ENCODE measurements around the gene DSCAM.
"Not testable (repeated sequence)": the region's sequence is repeated elsewhere in the genome, so short reads cannot be mapped to it uniquely, and the experiment has no call there.

Gene DSCAM

GRCh38 chr21:40371329-40371728 lies 475.6 kb downstream of the DSCAM start:
- no peak for DNase-seq

DNA sequence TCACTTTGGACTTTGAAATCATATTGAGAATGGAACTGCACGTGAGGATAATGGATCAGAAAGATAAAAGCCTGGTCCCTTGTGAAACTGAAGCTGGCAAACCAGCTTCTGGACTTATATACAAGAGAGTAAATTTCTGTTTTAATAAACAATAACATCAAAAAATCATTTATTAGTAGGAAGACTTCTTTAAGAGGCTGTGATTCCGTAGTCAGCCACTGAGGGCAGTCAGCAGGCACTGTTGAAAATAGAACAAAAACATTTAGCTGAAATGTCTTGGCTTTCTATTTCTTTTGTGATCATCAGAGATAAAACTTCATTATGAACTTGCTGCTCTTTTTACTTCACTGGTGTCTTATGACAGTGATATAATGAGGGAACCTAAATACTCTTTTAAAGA lies 490.3 kb downstream of the DSCAM start:
- DNase-seq: no peak

GRCh38 chr21:40355076-40355475 lies 491.9 kb downstream of the DSCAM start:
- DNase-seq: no peak

GRCh38 chr21:40351006-40351405 lies 496.0 kb downstream of the DSCAM start:
- no peak for DNase-seq

GRCh38 chr21:40349591-40349990 lies 497.4 kb downstream of the DSCAM start:
- DNase-seq: no peak

DNA sequence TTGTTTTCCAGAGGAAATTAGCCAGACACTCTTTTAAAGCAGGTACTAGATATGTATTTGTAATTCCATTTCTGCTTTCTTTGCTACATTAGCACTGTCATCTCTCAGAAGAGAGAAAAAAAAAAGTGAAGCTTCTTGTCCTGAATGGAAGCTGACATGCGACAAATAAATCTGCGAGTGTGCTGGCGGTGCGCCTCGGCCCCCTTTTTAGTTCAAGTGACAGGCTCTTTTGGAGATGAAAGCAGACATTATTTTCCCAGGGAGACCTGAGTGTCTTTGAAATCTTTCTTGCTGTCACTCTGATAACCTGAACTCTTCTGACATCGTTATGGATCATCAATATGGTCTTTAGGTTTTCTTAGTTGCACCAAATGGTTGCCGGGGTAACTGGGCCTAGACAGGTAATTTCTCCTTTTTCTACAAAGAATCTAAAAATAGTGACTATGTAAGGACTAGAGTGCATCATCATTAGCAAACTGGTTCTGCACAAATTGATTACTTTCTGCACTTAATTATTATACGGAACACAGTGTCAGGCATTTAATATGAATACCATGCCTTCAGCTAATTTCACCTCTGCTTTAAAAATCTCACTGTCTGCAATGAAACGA lies 501.1 kb downstream of the DSCAM start:
- DNase-seq: no peak

DNA sequence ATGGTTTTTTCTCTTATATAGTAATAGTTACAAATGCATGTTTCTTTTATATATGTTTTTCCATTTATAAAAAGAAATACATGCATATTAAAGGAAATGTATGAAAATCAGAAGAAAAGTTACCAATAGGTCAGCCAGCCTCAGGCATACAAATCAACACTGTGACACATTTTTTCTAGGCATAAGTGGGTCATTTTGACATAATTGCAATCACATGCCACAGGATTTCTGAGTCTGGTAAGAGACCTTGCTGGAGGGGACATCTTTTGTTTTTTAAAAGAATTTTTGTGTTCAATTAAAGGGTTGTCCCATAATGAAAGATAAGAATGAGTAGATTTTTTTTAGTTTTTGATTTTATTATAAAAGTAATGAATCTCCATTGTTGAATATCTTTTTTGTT lies 506.6 kb downstream of the DSCAM start:
- DNase-seq: no peak

GRCh38 chr21:40339050-40339449 lies 507.9 kb downstream of the DSCAM start:
- no peak for DNase-seq

GRCh38 chr21:40337981-40338380 lies 509.0 kb downstream of the DSCAM start:
- no peak for DNase-seq

- DNase-seq: no peak
Measured at GRCh38 chr21:40335704-40336103, 511.3 kb downstream of the DSCAM start.

DNA sequence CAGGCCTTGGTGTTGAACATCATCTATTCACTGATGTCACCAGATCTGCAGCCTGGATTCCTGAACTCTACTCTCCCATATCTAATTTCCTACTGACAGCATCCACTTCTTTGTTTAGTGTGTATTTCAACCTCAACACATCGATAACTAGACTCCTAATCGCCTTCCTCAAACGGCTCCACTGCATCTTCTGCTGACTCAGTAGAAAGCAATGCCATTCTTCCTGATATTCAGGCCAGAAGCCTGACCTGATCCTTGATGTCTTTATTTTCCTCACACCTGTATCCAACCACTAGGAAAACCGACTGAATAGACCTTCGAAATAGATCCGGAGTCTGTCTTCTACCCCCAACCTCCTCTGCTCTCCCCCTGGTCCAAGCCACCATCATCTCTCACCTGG lies 512.8 kb downstream of the DSCAM start:
- no peak for DNase-seq

DNA sequence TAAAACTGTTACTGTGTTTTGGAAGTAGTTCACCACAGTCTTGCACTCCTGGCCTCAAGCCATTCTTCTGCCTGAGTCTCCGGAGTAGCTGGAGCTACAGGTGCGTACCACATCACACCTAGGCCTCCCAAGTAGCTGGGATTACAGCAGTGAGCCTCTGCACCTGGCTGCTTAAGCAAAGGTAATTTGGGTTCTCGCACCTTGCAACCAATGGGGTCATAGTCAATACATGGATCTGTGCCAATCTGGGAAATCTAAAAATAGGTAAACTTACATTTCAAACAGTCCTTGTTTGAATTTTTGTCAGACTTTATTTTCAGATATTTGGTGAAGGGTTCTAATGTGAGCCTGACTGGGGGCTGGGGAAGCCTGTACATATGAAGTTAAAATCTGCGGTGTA lies 513.2 kb downstream of the DSCAM start:
- no peak for DNase-seq

- no peak for DNase-seq
Measured at GRCh38 chr21:40331804-40332203, 515.2 kb downstream of the DSCAM start.

DNA sequence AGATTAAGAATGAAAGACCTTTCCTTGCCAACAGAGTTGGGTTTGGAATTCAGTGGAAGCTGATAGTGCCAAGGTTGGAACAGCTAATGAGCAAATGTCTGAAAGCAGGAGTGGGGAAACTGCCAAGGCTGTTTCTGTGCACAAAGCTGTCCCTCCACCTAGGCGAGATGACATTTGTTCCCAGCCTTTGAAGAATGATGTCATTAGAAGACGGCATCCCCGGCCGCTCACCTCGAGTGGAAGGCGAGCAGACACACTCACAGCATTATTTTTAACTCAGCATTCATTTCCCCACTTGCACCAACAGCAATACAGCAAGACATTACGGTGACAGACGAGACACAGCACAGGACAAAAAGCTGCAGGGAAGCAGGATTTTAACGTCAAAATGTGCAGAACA lies 515.8 kb downstream of the DSCAM start:
- no peak for DNase-seq

GRCh38 chr21:40324389-40324788 lies 522.6 kb downstream of the DSCAM start:
- no peak for DNase-seq

DNA sequence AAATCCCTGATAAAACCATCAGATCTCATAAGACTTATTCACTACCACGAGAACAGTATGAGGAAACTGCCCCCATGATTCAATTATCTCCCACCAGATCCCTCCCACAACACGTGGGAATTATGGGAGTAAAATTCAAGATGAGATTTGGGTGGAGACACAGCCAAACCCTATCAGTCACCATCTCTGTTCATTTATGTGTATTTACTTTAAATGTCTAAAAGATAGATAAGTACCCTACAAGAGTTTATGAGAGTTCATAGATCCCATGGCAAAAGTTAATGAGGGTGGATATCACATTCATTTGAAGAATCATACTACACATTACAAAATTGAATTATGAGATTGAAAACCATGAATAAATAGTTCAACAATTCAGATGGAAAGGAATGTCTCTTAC lies 526.2 kb downstream of the DSCAM start:
- not testable (repeated sequence) for DNase-seq

- DNase-seq: no peak
Measured at GRCh38 chr21:40318371-40318770, 528.6 kb downstream of the DSCAM start.

- DNase-seq: no peak
Measured at GRCh38 chr21:40316104-40316503, 530.9 kb downstream of the DSCAM start.

- DNase-seq: no peak
Measured at GRCh38 chr21:40315626-40316025, 531.3 kb downstream of the DSCAM start.

- DNase-seq: no peak
Measured at GRCh38 chr21:40313260-40313659, 533.7 kb downstream of the DSCAM start.

- no peak for DNase-seq
Measured at GRCh38 chr21:40300300-40300699, 546.7 kb downstream of the DSCAM start.

- DNase-seq: no peak
Measured at GRCh38 chr21:40299451-40299850, 547.5 kb downstream of the DSCAM start.

GRCh38 chr21:40294345-40294744 lies 552.6 kb downstream of the DSCAM start:
- DNase-seq: no peak

DNA sequence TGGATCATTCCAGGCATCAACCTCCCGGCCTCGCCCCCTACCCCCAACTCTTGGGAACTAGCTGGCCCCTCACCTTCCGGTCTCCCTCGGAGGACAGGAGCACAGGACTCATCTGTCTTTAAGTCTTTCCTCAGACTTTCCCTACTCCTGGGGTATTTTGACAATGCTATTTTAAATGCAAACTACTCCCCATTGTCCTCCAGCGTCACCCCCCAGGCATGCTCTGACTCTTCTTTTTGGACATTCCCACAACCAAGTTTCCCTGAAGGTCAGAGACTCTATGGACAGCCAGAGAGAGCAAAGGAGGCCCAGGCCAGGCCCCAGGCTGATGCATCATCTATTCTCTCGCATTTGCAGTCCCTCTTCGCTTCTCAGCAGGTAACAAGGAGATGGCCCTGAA lies 555.4 kb downstream of the DSCAM start:
- DNase-seq: no peak

DNA sequence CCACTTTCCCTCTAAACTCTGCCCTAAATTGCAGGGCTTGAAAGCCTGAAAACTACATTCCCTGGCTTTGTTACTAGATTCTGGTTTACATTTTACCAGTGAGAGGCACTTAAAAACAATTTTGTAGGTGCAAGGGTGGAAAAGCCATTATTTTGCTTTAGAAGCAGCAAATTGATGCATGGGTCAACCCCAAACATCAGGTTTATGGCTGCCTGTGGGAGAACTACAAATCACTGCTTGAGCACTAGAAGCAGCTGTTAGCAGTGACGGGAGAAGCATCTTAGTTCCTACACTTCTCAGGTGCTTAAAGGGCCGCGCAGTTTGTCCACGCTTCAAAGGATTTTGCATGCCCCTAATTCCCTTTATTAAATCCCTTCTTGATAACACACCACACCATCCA lies 562.5 kb downstream of the DSCAM start:
- DNase-seq: no peak
